Osteoblast (primary cell): ENCODE data around the gene PPIL1. TPM values are rescaled to one million over a fixed set of nuclear protein-coding genes. Genes with fewer than 3 reads are reported as not detected.
A peak's percentile ranks its signal among the peaks of the same experiment; 100 is the strongest.

Source experiments
- DNase-seq: peaks from one replicate; pipeline ENCODE4 v3.0.0; 2011; ENCODE audit warnings: low spot score, mixed read lengths; ENCODE audit not compliant: insufficient read length; ENCODE audit errors: missing footprints
- H2AFZ ChIP-seq: 2 replicates; pipeline ENCODE4 v1.6.0; 2011; ENCODE audit warnings: mild to moderate bottlenecking, low read length
- H3K27ac ChIP-seq: 2 replicates; pipeline ENCODE4 v1.5.1; 2011; ENCODE audit warnings: mild to moderate bottlenecking, low read depth, low read length, moderate library complexity
- H3K27me3 ChIP-seq: 2 replicates; pipeline ENCODE4 v1.6.0; 2012; ENCODE audit warnings: mild to moderate bottlenecking, control low read depth, inconsistent platforms, low read length, moderate library complexity; ENCODE audit not compliant: insufficient read depth
- H3K36me3 ChIP-seq: 2 replicates; pipeline ENCODE4 v1.5.1; 2011; ENCODE audit warnings: mild to moderate bottlenecking, low read length, control low read depth, moderate library complexity; ENCODE audit not compliant: insufficient read depth
- H3K4me1 ChIP-seq: 2 replicates; pipeline ENCODE4 v1.5.1; 2011; ENCODE audit warnings: mild to moderate bottlenecking, low read length, control low read depth, moderate library complexity; ENCODE audit not compliant: insufficient read depth
- H3K4me2 ChIP-seq: 2 replicates; pipeline ENCODE4 v1.6.0; 2011; ENCODE audit warnings: mild to moderate bottlenecking, low read length; ENCODE audit not compliant: insufficient read depth
- H3K4me3 ChIP-seq: fragments of 200-600 bp; sonication (generic); 3 replicates; pipeline ENCODE4 v1.5.1; 2012; ENCODE audit warnings: mild to moderate bottlenecking, low read length, inconsistent platforms; ENCODE audit not compliant: insufficient read depth
- H3K79me2 ChIP-seq: 2 replicates; pipeline ENCODE4 v1.6.0; 2012; ENCODE audit warnings: mild to moderate bottlenecking, low read length, control low read depth, inconsistent platforms; ENCODE audit not compliant: insufficient read depth
- H3K9me3 ChIP-seq: 2 replicates; pipeline ENCODE4 v1.5.1; 2011; ENCODE audit warnings: low read depth, low read length, control low read depth
- H4K20me1 ChIP-seq: 2 replicates; pipeline ENCODE4 v1.6.0; 2012; ENCODE audit warnings: mild to moderate bottlenecking, low read length, control low read depth; ENCODE audit not compliant: insufficient read depth
- total RNA-seq: library from RNA; depleted of rRNA; stranded (reverse); fragments of >200 nt; gene quantifications from 2 replicates; pipeline ENCODE4 v1.2.3, GENCODE V29; 2012
- TF ChIP-seq, protein P1 (sequence below): IDR thresholded peaks from 2 replicates; pipeline ENCODE4 v1.5.1; 2011; ENCODE audit warnings: mild to moderate bottlenecking, low read depth, low read length, moderate library complexity; ENCODE audit errors: extremely low read depth

The PPIL1 gene
- total RNA-seq, result 9.8 and 10.9 TPM in 2 replicates

GRCh38 chr6:36874443-36875249 lies at the start of gene PPIL1:
PPIL1 (minus strand) TSS chr6:36874803; CDS start chr6:36874772, 31 bp downstream.
- H4K20me1 ChIP-seq, result no peaks in the 10 kb centered on the region
- no peaks in the 10 kb centered on the region for H3K27me3 ChIP-seq
- H3K4me3 ChIP-seq, result peak within 1 kb of the TSS; percentile 91
- H3K36me3 ChIP-seq, result peaks cover 16% of the 10 kb centered on the region
- peak within 1 kb of the TSS; percentile 99 for H2AFZ ChIP-seq
- H3K4me1 ChIP-seq, result peaks cover 18% of the 10 kb centered on the region
- no peaks in the 10 kb centered on the region for H3K9me3 ChIP-seq
- H3K4me2 ChIP-seq, result peak within 1 kb of the TSS; percentile 97
- peak; percentile 96 for DNase-seq
- TF ChIP-seq, protein P1, sequence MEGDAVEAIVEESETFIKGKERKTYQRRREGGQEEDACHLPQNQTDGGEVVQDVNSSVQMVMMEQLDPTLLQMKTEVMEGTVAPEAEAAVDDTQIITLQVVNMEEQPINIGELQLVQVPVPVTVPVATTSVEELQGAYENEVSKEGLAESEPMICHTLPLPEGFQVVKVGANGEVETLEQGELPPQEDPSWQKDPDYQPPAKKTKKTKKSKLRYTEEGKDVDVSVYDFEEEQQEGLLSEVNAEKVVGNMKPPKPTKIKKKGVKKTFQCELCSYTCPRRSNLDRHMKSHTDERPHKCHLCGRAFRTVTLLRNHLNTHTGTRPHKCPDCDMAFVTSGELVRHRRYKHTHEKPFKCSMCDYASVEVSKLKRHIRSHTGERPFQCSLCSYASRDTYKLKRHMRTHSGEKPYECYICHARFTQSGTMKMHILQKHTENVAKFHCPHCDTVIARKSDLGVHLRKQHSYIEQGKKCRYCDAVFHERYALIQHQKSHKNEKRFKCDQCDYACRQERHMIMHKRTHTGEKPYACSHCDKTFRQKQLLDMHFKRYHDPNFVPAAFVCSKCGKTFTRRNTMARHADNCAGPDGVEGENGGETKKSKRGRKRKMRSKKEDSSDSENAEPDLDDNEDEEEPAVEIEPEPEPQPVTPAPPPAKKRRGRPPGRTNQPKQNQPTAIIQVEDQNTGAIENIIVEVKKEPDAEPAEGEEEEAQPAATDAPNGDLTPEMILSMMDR, result no peak
- H3K27ac ChIP-seq, result peak within 1 kb of the TSS; percentile 97
- peaks cover 23% of the 10 kb centered on the region for H3K79me2 ChIP-seq

DNA sequence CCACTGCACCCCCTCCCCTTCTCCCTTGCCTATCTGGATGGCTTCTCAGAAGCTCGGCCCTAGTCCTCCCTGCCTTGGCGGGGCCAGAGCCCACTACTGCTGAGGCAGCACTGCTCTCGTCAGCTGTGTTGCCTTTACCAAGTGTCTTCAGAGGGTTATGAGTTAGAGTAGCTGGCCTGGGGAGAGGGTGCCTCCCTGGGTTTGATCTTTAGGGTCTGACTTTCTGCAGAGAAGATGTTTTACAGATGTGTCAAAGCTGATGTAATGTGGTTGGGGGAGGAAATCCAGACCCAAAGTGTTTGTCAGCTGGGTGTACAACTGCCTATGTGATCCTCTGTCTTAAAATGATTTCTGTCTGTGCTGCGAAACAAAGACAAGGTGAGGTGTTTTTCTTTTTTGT lies 49.5 kb upstream of the PPIL1 start:
- H3K4me3 ChIP-seq, result no peak overlapping the region
- H2AFZ ChIP-seq, result no peak overlapping the region
- no peaks in the 10 kb centered on the region for H3K79me2 ChIP-seq
- H3K4me1 ChIP-seq, result peaks cover 41% of the 10 kb centered on the region
- peaks cover 37% of the 10 kb centered on the region for H3K36me3 ChIP-seq
- no peak for DNase-seq
- H3K9me3 ChIP-seq, result no peaks in the 10 kb centered on the region
- TF ChIP-seq, protein P1, result no peak
- H3K27ac ChIP-seq, result no peak overlapping the region
- no peaks in the 10 kb centered on the region for H4K20me1 ChIP-seq
- no peaks in the 10 kb centered on the region for H3K27me3 ChIP-seq
- no peak overlapping the region for H3K4me2 ChIP-seq

DNA sequence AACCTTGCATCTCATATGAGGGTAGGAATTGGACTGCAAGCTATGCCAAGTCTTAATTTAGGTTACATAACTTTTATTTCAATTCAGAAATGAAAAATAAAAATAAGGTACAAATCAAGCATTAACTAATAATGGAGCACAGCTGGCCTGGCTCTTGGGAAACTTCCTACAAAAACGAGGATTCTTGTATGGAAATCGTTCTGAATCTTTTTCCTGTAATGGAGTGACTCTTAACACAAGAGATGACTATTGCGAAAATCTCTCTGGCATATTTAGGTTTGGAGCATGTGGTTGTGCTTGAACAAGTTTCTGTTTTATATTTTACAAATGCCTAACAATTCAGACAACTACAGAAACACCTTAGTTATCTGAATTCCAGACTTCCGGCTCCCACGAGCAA lies 45.9 kb upstream of the PPIL1 start:
- peaks cover 45% of the 10 kb centered on the region for H3K36me3 ChIP-seq

GRCh38 chr6:36920049-36920448 lies 45.4 kb upstream of the PPIL1 start:
- Histone ChIP-seq H3K4me1 (peaks cover 61% of the 10 kb centered on the region), H3K4me3 (no peak overlapping the region), H3K4me2 (no peak overlapping the region), H3K9me3 (no peaks in the 10 kb centered on the region), H3K27me3 (no peaks in the 10 kb centered on the region), H3K79me2 (no peaks in the 10 kb centered on the region), H2AFZ (no peak overlapping the region), H3K36me3 (peaks cover 44% of the 10 kb centered on the region), H4K20me1 (peaks cover 6% of the 10 kb centered on the region), H3K27ac (no peak overlapping the region)
- no peak for DNase-seq
- TF ChIP-seq, protein P1, result no peak

More for the DNA sequence above, 45.9 kb upstream of the PPIL1 start:
- Histone ChIP-seq H3K27me3 (no peaks in the 10 kb centered on the region), H3K27ac (no peak overlapping the region), H2AFZ (no peak overlapping the region), H3K9me3 (no peaks in the 10 kb centered on the region), H3K4me1 (peaks cover 60% of the 10 kb centered on the region), H3K4me3 (no peak overlapping the region), H4K20me1 (peaks cover 6% of the 10 kb centered on the region), H3K79me2 (no peaks in the 10 kb centered on the region), H3K4me2 (no peak overlapping the region)
- no peak for DNase-seq
- TF ChIP-seq, protein P1, result no peak
